SK-N-SH treated with all-trans-retinoic acid at 6 μM for 48 hours (cell line): ENCODE results near the gene PSD2.
A peak's percentile ranks its signal among the peaks of the same experiment; 100 is the strongest.

Source experiments
- ATAC-seq: fragments of 200-7000 bp; cut with Tn5 transposase; 3 replicates; pipeline ENCODE4 v1.9.1; 2020; ENCODE audit warnings: mild to moderate bottlenecking, moderate library complexity
- ARNTL ChIP-seq: fragments of 450-650 bp; formaldehyde crosslinking; IDR thresholded peaks from 2 replicates; pipeline ENCODE4 v1.5.0; 2020; ENCODE audit warnings: low read depth, mild to moderate bottlenecking, moderate library complexity, borderline replicate concordance
- ESRRG ChIP-seq: fragments of 250-450 bp; sonication (Bioruptor Pico); IDR thresholded peaks from 2 replicates; pipeline ENCODE4 v1.6.1; 2021; ENCODE audit warnings: mild to moderate bottlenecking
- GLIS3 ChIP-seq: fragments of 250-450 bp; sonication (Bioruptor Pico); IDR thresholded peaks from 2 replicates; pipeline ENCODE4 v1.5.0; 2020; ENCODE audit warnings: mild to moderate bottlenecking, moderate library complexity
- ISL1 ChIP-seq: fragments of 250-450 bp; sonication (Bioruptor Pico); IDR thresholded peaks from 2 replicates; pipeline ENCODE4 v2.1.2; 2022; ENCODE audit warnings: mild to moderate bottlenecking, moderate library complexity
- OSR1 ChIP-seq: fragments of 250-450 bp; sonication (Bioruptor Pico); IDR thresholded peaks from 2 replicates; pipeline ENCODE4 v1.8.0; 2022; ENCODE audit warnings: moderate library complexity, mild to moderate bottlenecking, inconsistent platforms
- PPARA ChIP-seq: fragments of 250-450 bp; sonication (Bioruptor Pico); IDR thresholded peaks from 2 replicates; pipeline ENCODE4 v1.5.0; 2020; ENCODE audit warnings: mild to moderate bottlenecking, borderline replicate concordance
- RARB ChIP-seq: fragments of 250-450 bp; sonication (Bioruptor Pico); IDR thresholded peaks from 2 replicates; pipeline ENCODE4 v1.8.0; 2021; ENCODE audit warnings: mild to moderate bottlenecking, moderate library complexity
- SNAI2 ChIP-seq: fragments of 250-450 bp; sonication (Bioruptor Pico); IDR thresholded peaks from 2 replicates; pipeline ENCODE4 v1.5.0; 2020; ENCODE audit warnings: mild to moderate bottlenecking, moderate library complexity
- ZFP30 ChIP-seq: fragments of 450-650 bp; formaldehyde crosslinking; IDR thresholded peaks from 2 replicates; pipeline ENCODE4 v1.5.0; 2022; ENCODE audit warnings: mild to moderate bottlenecking, moderate library complexity
- ZNF565 ChIP-seq: fragments of 450-650 bp; formaldehyde crosslinking; conservative IDR thresholded peaks from 2 replicates; pipeline ENCODE4 v1.5.0; 2020; ENCODE audit warnings: low read depth, mild to moderate bottlenecking, moderate library complexity
- ZNF70 ChIP-seq: fragments of 450-650 bp; formaldehyde crosslinking; IDR thresholded peaks from 2 replicates; pipeline ENCODE4 v1.5.0; 2020; ENCODE audit warnings: mild to moderate bottlenecking, moderate library complexity
- ZNF8 ChIP-seq: fragments of 450-650 bp; formaldehyde crosslinking; IDR thresholded peaks from 2 replicates; pipeline ENCODE4 v1.5.0; 2020; ENCODE audit warnings: mild to moderate bottlenecking, moderate library complexity
- TF ChIP-seq, protein P1 (sequence below): fragments of 250-450 bp; sonication (Bioruptor Pico); IDR thresholded peaks from 2 replicates; pipeline ENCODE4 v1.5.1; 2020; ENCODE audit warnings: low read depth, mild to moderate bottlenecking, moderate library complexity
- TF ChIP-seq, protein P2 (sequence below): fragments of 250-450 bp; sonication (Bioruptor Pico); IDR thresholded peaks from 2 replicates; pipeline ENCODE4 v1.8.0; 2021; ENCODE audit warnings: low read depth, mild to moderate bottlenecking, moderate library complexity, borderline replicate concordance
- TF ChIP-seq, protein P3 (sequence below): fragments of 250-450 bp; sonication (Bioruptor Pico); IDR thresholded peaks from 2 replicates; pipeline ENCODE4 v1.8.0; 2020; ENCODE audit warnings: mild to moderate bottlenecking, moderate library complexity, borderline replicate concordance

Gene PSD2

DNA sequence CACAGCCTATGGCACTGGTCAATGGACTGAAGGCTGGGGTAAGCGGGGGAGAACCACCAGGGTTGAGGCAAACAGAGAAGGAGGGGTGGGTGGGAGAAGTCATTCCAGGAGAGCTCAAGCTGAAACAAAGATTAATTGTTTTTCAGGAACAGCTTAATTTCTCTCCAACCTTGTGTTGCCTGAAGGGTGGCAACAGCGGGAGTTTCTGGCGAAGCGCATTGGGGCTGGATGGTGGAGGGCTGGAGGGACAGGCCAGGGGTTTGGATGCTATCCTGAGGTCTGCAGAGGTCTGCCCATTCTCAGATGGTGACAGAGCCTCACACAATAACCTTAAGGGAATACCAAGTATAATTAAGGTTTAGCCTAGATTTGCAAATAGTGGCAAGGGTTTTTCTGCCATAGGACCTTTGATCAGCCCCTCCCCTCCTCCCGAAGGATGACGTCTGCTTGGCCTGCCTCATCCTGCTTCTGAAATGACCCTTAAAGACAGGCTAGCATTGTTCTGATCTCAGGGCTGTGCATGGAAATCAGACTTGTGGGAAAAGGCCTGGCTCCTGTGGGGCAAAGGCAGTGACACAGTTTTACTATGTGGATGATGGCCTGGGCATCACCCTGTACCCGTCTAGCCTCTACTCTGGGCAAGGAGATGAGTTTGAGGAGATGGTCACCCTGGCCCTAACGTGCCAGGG is 32.7 kb downstream of the PSD2 start (continued):
- TF ChIP-seq PPARA (CRISPR knock-in tag) (no peak), ESRRG (CRISPR knock-in tag) (no peak), ZNF565 (CRISPR knock-in tag) (no peak)

DNA sequence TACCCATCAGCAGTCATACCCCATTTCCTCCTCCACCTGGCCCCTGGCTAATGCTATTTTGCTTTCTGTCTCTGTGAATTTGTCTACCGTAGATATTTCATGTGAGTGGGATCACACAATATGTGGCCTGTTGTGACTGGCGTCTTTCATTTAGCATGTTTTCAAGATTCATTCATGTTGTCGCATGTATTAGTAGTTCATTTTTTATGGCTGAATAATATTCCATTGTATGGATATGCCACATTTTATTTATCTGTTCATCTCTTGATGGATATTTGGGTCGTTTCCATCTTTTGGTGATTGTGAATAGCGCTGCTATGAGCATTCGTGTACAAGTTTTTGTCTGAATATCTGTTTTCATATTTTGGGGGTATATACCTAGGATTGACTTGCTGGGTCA is 33.9 kb downstream of the PSD2 start:
- TF ChIP-seq ZNF8 (CRISPR knock-in tag) = peak; percentile 87
- TF ChIP-seq OSR1 (CRISPR knock-in tag) = no peak
- no peak for TF ChIP-seq ZNF70 (CRISPR knock-in tag)
- TF ChIP-seq ISL1 (CRISPR knock-in tag) = no peak
- TF ChIP-seq ARNTL = no peak
- no peak for TF ChIP-seq PPARA (CRISPR knock-in tag)
- no peak for TF ChIP-seq RARB
- TF ChIP-seq, protein P1, sequence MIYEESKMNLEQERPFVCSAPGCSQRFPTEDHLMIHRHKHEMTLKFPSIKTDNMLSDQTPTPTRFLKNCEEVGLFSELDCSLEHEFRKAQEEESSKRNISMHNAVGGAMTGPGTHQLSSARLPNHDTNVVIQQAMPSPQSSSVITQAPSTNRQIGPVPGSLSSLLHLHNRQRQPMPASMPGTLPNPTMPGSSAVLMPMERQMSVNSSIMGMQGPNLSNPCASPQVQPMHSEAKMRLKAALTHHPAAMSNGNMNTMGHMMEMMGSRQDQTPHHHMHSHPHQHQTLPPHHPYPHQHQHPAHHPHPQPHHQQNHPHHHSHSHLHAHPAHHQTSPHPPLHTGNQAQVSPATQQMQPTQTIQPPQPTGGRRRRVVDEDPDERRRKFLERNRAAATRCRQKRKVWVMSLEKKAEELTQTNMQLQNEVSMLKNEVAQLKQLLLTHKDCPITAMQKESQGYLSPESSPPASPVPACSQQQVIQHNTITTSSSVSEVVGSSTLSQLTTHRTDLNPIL (CRISPR knock-in tag) = no peak

DNA sequence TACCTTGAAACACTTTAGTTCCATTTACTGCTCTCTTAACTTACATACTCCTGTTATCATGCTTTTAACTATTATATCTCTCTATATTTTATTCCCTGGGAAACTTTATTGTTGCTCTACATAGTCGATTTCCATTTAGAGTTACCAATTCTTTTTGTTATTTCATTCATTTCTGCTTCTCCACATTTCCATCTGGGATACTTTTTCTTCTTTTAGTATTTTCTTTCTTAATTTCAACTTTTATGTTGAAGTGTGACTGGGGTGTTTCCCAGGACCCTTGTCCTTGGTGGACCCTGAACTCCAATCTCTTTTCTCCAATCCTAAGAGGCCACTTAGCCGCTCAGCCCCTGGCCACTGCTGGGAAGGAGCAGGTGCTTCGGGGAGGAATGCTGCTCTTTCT is 36.0 kb downstream of the PSD2 start:
- TF ChIP-seq ESRRG (CRISPR knock-in tag) (no peak), ZFP30 (CRISPR knock-in tag) (no peak), ISL1 (CRISPR knock-in tag) (no peak), ZNF70 (CRISPR knock-in tag) (no peak), GLIS3 (CRISPR knock-in tag) (no peak)
- TF ChIP-seq, protein P2, sequence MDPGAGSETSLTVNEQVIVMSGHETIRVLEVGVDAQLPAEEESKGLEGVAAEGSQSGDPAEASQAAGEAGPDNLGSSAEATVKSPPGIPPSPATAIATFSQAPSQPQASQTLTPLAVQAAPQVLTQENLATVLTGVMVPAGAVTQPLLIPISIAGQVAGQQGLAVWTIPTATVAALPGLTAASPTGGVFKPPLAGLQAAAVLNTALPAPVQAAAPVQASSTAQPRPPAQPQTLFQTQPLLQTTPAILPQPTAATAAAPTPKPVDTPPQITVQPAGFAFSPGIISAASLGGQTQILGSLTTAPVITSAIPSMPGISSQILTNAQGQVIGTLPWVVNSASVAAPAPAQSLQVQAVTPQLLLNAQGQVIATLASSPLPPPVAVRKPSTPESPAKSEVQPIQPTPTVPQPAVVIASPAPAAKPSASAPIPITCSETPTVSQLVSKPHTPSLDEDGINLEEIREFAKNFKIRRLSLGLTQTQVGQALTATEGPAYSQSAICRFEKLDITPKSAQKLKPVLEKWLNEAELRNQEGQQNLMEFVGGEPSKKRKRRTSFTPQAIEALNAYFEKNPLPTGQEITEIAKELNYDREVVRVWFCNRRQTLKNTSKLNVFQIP = no peak
- TF ChIP-seq, protein P3, sequence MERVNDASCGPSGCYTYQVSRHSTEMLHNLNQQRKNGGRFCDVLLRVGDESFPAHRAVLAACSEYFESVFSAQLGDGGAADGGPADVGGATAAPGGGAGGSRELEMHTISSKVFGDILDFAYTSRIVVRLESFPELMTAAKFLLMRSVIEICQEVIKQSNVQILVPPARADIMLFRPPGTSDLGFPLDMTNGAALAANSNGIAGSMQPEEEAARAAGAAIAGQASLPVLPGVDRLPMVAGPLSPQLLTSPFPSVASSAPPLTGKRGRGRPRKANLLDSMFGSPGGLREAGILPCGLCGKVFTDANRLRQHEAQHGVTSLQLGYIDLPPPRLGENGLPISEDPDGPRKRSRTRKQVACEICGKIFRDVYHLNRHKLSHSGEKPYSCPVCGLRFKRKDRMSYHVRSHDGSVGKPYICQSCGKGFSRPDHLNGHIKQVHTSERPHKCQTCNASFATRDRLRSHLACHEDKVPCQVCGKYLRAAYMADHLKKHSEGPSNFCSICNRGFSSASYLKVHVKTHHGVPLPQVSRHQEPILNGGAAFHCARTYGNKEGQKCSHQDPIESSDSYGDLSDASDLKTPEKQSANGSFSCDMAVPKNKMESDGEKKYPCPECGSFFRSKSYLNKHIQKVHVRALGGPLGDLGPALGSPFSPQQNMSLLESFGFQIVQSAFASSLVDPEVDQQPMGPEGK = no peak
- TF ChIP-seq, all 23 proteins: peak for 0
- ATAC-seq = no peak

More for the DNA sequence above, 33.9 kb downstream of the PSD2 start:
- no peak for ATAC-seq

DNA sequence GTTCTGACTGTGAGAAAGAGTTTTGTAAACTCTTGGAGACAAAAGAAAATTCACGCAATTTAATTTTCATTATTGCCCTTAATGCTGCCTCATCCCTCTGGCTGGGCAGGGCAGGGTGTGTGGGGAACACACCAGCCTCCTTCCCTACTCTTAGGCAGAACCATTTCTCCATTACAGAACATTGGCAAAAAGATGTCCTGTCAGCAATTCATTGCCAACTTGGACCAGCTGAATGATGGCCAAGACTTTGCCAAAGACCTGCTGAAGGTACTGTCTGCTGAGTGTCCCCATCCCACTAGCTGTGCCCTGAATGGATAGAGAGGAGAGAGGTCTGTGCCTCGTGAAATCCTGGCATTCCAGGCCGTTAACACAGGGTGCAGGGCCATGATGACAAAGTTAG is 37.9 kb downstream of the PSD2 start:
- TF ChIP-seq SNAI2 (CRISPR knock-in tag) (no peak), ZNF565 (CRISPR knock-in tag) (no peak)
- TF ChIP-seq, protein P3 = no peak
- TF ChIP-seq, protein P1 (CRISPR knock-in tag) = no peak
- TF ChIP-seq, all 23 proteins: peak for 0
- ATAC-seq = no peak

DNA sequence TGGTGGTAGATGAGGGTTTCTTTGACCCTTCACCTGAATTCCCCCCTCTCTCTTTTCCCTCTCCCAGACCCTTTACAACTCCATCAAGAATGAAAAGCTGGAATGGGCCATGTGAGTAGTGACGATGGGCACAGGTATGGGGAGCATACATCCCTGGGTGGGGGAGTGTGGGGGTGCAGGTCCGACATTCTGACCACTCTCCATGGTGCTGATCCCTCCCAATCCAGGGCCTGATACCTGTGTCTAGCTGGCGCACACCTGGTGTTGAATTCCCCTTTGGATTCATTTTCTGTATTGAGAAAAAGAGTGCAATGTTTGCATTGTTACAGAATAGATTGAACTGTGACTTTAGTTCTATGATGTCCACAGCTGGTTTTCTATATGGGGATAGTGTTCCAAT is 40.0 kb downstream of the PSD2 start:
- no peak for TF ChIP-seq ESRRG (CRISPR knock-in tag)
- TF ChIP-seq, all 23 proteins: peak for 0
- ATAC-seq = no peak
